GM23248 (cell line): ENCODE results near the gene SPRTN.

Source experiments
- EZH2 ChIP-seq: fragments of 200-600 bp; sonication (generic); IDR thresholded peaks from 2 replicates; pipeline ENCODE4 v1.6.1; 2018; ENCODE audit warnings: antibody characterized with exemption, mild to moderate bottlenecking; ENCODE audit not compliant: insufficient read depth, poor library complexity, severe bottlenecking
- EZH2phosphoT487 ChIP-seq: fragments of 200-600 bp; sonication (generic); IDR thresholded peaks from 2 replicates; pipeline ENCODE4 v1.6.1; 2018; ENCODE audit warnings: antibody characterized with exemption, moderate library complexity, mild to moderate bottlenecking, low read depth; ENCODE audit not compliant: insufficient read depth

- TF ChIP-seq EZH2 = no peak
- TF ChIP-seq EZH2phosphoT487 = no peak
Observed at GRCh38 chr1:231376875-231377549, 38.9 kb downstream of the SPRTN start.
